BJ (cell line): Measurements from ENCODE around the gene ZBBX. TPM values are rescaled to one million over a fixed set of nuclear protein-coding genes. Genes with fewer than 3 reads are reported as not detected.

Experiments
- CTCF ChIA-PET: fragments of 350-600 bp; formaldehyde crosslinking; extraction: SDS; loops from one replicate; lab custom pipeline; 2021; ENCODE audit warnings: antibody characterized with exemption, inconsistent platforms; lab: Yijun Ruan, JAX
- POLR2A ChIA-PET: fragments of 300-600 bp; sonication (Branson Sonifier 250); formaldehyde crosslinking; extraction: SDS; loops from one replicate; lab custom pipeline; 2021; ENCODE audit warnings: antibody characterized with exemption; lab: Charles Lee
- DNase-seq: peaks from one replicate; pipeline ENCODE4 v3.0.0-alpha.2; 2011; ENCODE audit warnings: low read depth
- H3K27me3 ChIP-seq: 2 replicates; pipeline ENCODE4 v1.6.0; 2011; ENCODE audit warnings: low read length; ENCODE audit not compliant: control insufficient read depth, insufficient read depth
- H3K36me3 ChIP-seq: 2 replicates; pipeline ENCODE4 v1.5.1; 2011; ENCODE audit warnings: low read length; ENCODE audit not compliant: control insufficient read depth, insufficient read depth
- H3K4me3 ChIP-seq: 2 replicates; pipeline ENCODE4 v1.5.1; 2011; ENCODE audit warnings: low read depth, mild to moderate bottlenecking, control low read depth, low read length
- polyA plus RNA-seq: library from polyadenylated mRNA; depleted of rRNA; stranded (reverse); fragments of >200 nt; gene quantifications from 2 replicates; pipeline ENCODE4 v1.2.3, GENCODE V29; 2011
- TF ChIP-seq, protein P1 (sequence below): IDR thresholded peaks from 2 replicates; pipeline ENCODE4 v1.5.1; 2011; ENCODE audit warnings: low read depth, mild to moderate bottlenecking, control low read depth, inconsistent platforms, low read length, moderate library complexity; ENCODE audit not compliant: insufficient read depth

Gene ZBBX
- polyA plus RNA-seq, 1 experiment, result not detected

DNA sequence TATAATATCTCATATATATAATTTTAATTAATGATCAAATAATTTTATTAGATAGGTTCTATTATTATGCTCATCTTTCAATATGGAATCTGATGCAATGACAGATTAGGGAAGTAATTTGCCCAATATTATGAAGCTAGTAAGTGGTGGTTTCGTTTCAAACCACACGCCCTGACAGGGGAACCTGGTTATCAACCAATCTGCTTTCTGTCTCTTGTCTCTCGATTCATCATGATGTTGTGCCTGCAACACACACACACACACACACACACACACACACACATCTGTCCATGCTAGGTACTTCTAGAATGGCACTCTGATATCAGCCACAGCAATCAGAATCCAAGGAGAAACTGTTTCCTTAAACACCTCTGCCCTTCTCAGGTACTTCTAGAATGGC is 128.4 kb downstream of the ZBBX start:
- H3K4me3 ChIP-seq, result no peak overlapping the region
- TF ChIP-seq, protein P1, sequence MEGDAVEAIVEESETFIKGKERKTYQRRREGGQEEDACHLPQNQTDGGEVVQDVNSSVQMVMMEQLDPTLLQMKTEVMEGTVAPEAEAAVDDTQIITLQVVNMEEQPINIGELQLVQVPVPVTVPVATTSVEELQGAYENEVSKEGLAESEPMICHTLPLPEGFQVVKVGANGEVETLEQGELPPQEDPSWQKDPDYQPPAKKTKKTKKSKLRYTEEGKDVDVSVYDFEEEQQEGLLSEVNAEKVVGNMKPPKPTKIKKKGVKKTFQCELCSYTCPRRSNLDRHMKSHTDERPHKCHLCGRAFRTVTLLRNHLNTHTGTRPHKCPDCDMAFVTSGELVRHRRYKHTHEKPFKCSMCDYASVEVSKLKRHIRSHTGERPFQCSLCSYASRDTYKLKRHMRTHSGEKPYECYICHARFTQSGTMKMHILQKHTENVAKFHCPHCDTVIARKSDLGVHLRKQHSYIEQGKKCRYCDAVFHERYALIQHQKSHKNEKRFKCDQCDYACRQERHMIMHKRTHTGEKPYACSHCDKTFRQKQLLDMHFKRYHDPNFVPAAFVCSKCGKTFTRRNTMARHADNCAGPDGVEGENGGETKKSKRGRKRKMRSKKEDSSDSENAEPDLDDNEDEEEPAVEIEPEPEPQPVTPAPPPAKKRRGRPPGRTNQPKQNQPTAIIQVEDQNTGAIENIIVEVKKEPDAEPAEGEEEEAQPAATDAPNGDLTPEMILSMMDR, result no peak
- H3K27me3 ChIP-seq, result no peaks in the 10 kb centered on the region
- DNase-seq, result no peak
- ChIA-PET POLR2A (no interaction called here), CTCF (no interaction called here)
- H3K36me3 ChIP-seq, result no peaks in the 10 kb centered on the region

DNA sequence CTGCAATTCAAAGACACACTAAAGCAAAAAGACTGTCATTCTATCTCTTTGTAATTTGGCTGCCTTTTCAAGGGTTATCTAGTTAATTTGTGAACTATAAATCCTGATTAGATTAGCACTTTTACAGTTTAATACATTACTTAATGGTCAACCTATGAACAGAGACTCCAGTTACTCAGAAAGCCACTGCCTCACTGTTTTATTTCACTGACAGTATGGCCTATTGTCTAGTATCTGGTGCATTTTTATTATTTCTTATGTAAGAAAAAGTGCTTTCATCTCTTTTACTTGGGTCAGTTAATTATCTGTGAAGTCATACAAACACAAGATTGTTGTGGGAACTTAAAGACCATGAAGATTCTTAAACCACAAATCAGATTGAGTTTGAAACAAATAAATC is 133.8 kb downstream of the ZBBX start:
- no peak for DNase-seq
- TF ChIP-seq, protein P1, result no peak
- ChIA-PET CTCF (no interaction called here), POLR2A (no interaction called here)
- Histone ChIP-seq H3K4me3 (no peak overlapping the region), H3K27me3 (no peaks in the 10 kb centered on the region), H3K36me3 (no peaks in the 10 kb centered on the region)

DNA sequence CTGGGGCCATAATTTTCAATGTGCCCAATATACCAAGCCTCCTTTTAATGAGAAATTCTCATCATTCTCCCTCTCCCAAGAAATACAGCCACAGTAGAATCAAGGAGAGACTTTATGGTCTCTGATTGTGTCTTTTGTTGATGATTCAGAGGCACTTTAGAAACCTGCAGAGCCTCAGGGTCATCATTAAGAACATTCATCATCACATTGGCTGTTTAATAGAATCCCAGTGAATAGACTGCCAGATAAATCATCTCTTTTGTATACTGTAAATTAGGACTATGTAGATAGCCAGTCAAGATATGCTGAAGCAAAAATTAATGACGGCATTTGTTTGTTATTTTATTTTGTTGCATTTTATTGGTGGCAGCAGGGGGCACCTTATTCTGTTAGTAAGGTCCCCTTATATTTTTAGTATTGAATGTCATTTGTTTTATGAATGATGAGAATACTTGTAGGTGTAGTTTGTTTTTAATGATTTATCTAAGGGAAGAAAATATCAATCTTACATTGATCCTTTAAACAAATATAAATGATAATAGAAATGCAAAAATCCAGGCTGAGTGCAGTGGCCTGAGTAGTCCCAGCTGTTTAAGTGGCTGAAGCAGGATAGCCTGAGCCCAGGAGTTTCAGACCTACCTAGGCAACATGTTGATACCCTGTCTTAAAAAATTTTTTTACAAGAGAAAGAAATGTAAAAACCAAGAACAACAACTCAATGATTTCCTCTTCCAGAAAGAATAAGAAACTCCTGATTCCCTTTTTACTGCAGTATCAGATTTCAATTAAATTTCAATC is 138.8 kb downstream of the ZBBX start:
- no peak for DNase-seq
- POLR2A ChIA-PET, result no interaction called here
- no peaks in the 10 kb centered on the region for H3K36me3 ChIP-seq
- TF ChIP-seq, protein P1, result no peak
- CTCF ChIA-PET, result no interaction called here
- no peak overlapping the region for H3K4me3 ChIP-seq
- no peaks in the 10 kb centered on the region for H3K27me3 ChIP-seq

DNA sequence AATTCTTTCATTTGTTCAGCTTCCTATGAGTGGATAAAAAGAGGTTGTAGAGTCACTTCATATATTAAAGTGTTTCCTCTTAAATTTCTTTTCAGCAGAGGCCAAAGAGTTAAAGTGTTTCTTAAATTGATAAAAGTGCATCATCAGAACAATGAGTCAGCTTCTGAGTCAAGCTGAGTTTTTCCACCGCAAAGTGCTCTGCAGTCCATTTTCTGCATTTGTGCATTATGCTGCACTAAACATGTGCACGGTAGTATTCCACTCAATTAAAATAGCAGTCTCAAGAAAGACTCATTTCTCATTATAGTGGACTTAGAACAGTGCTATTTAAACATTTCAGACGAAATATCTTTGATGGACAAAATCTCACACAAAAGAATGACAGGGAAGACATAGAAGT is 152.0 kb downstream of the ZBBX start:
- no peaks in the 10 kb centered on the region for H3K27me3 ChIP-seq
- no peaks in the 10 kb centered on the region for H3K36me3 ChIP-seq
- TF ChIP-seq, protein P1, result no peak
- DNase-seq, result no peak
- ChIA-PET CTCF (no interaction called here), POLR2A (no interaction called here)
- no peak overlapping the region for H3K4me3 ChIP-seq

DNA sequence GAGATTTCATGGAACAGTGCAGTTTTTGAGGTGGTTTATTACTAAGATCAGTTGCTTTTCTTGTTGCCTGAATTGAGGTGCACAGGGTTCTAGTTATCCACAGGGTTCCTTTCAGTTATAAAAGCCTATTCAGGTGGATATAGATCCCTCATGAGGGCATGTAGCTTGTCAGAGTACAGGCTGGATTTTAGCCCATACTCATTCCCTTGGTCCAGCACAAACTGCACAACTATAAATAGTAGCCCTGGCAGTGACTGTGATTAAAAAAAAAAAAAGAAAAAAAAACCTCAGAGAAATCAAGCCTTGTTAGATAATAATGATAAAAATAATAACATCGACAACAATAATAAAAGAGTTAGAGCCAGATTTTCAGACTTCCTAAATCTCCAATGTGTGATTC is 154.3 kb downstream of the ZBBX start:
- no peak for DNase-seq
- Histone ChIP-seq H3K4me3 (no peak overlapping the region), H3K27me3 (no peaks in the 10 kb centered on the region), H3K36me3 (no peaks in the 10 kb centered on the region)
- ChIA-PET POLR2A (no interaction called here), CTCF (no interaction called here)
- TF ChIP-seq, protein P1, result no peak
